H1 (cell line): ENCODE results near the gene PRPF31. TPM values are rescaled to one million over a fixed set of nuclear protein-coding genes. Genes with fewer than 3 reads are reported as not detected.

ENCODE experiments used
- BRCA1 ChIP-seq: IDR thresholded peaks from 2 replicates; pipeline ENCODE4 v1.6.1; 2012; ENCODE audit warnings: low read depth, low read length, improper control_type of control experiment
- CEBPB ChIP-seq: IDR thresholded peaks from 2 replicates; pipeline ENCODE4 v1.6.1; 2012; ENCODE audit warnings: low read depth, low read length
- CHD2 ChIP-seq: IDR thresholded peaks from 2 replicates; pipeline ENCODE4 v1.6.1; 2012; ENCODE audit warnings: low read length, improper control_type of control experiment
- CREB1 ChIP-seq: IDR thresholded peaks from 2 replicates; pipeline ENCODE4 v1.6.1; 2012; ENCODE audit warnings: inconsistent platforms
- CTCF ChIP-seq, 3 experiments: IDR thresholded peaks; 1 replicate in 2 of 3; 2 replicates in 1 of 3; pipeline versions ENCODE4 v1.5.1 to v1.6.1; 2011; ENCODE audit warnings: low read length in 3 of 3, mild to moderate bottlenecking in 3 of 3, inconsistent platforms in 2 of 3, low read depth in 1 of 3, moderate library complexity in 1 of 3; ENCODE audit not compliant: insufficient read depth in 1 of 3; ENCODE audit errors: control extremely low read depth in 1 of 3
- GABPA ChIP-seq: IDR thresholded peaks from 2 replicates; pipeline ENCODE4 v1.6.1; 2011; ENCODE audit warnings: mild to moderate bottlenecking, low read length, moderate library complexity, borderline replicate concordance; ENCODE audit not compliant: insufficient read depth
- JUN ChIP-seq: IDR thresholded peaks from 2 replicates; pipeline ENCODE4 v1.6.1; 2011; ENCODE audit warnings: low read depth, mild to moderate bottlenecking, improper control_type of control experiment, low read length
- JUND ChIP-seq: IDR thresholded peaks from 2 replicates; pipeline ENCODE4 v1.6.1; 2011; ENCODE audit warnings: mild to moderate bottlenecking, improper control_type of control experiment, low read length
- NRF1 ChIP-seq: IDR thresholded peaks from 2 replicates; pipeline ENCODE4 v1.6.1; 2011; ENCODE audit warnings: mild to moderate bottlenecking, low read depth, low read length, improper control_type of control experiment
- PHF8 ChIP-seq: fragments of 200-600 bp; sonication (generic); conservative IDR thresholded peaks from 2 replicates; pipeline ENCODE4 v1.7.1; 2012; ENCODE audit warnings: low read depth, mild to moderate bottlenecking, inconsistent platforms, low read length, moderate library complexity
- POLR2A ChIP-seq, 2 experiments: IDR thresholded peaks; 1 replicate in 1 of 2; 2 replicates in 1 of 2; pipeline ENCODE4 v1.6.1; 2011; ENCODE audit warnings: low read depth in 2 of 2, low read length in 2 of 2, mild to moderate bottlenecking in 2 of 2; ENCODE audit errors: control extremely low read depth in 1 of 2
- SP1 ChIP-seq: IDR thresholded peaks from 2 replicates; pipeline ENCODE4 v1.6.1; 2011; ENCODE audit warnings: low read depth, low read length
- SRF ChIP-seq: IDR thresholded peaks from 2 replicates; pipeline ENCODE4 v1.6.1; 2011; ENCODE audit warnings: mild to moderate bottlenecking, low read depth, low read length, moderate library complexity
- TAF1 ChIP-seq: IDR thresholded peaks from 2 replicates; pipeline ENCODE4 v1.6.1; 2011; ENCODE audit warnings: mild to moderate bottlenecking, low read depth, low read length
- TAF7 ChIP-seq: optimal IDR thresholded peaks from 2 replicates; pipeline ENCODE3; 2011; ENCODE audit warnings: low read depth, mild to moderate bottlenecking, inconsistent platforms, low read length, moderate library complexity, borderline replicate concordance
- polyA plus RNA-seq, 7 experiments: library from polyadenylated mRNA; depleted of rRNA in 3 of 7; stranded (reverse) in 5 of 7; unstranded in 2 of 7; fragments of >200 nt in 5 of 7; fragments of 200-250 nt in 2 of 7; gene quantifications; 1 replicate in 5 of 7; 2 replicates in 1 of 7; 4 replicates in 1 of 7; pipeline versions ENCODE4 v1.2.1 to v1.2.3, GENCODE V29; 2011 to 2013; ENCODE audit warnings: missing spikeins in 2 of 7, mixed read lengths in 2 of 7
- total RNA-seq: library from RNA; stranded (reverse); fragmentation: NEBNext Ultra II Directional; extraction: Animal tissue kit (Norgen Biotek cat#: 25700); gene quantifications from 2 replicates; pipeline ENCODE4 v1.2.1, GENCODE V29; 2021
- TF ChIP-seq, protein P1 (sequence below): IDR thresholded peaks from 2 replicates; pipeline ENCODE4 v1.6.1; 2012; ENCODE audit warnings: low read length, inconsistent platforms

Gene PRPF31
- total and polyA plus RNA-seq, 2 of the 8 experiments (the other 6 are each of a cell fraction or from before 2014, with no cell fraction given) = 51.1 to 97.4 TPM

DNA sequence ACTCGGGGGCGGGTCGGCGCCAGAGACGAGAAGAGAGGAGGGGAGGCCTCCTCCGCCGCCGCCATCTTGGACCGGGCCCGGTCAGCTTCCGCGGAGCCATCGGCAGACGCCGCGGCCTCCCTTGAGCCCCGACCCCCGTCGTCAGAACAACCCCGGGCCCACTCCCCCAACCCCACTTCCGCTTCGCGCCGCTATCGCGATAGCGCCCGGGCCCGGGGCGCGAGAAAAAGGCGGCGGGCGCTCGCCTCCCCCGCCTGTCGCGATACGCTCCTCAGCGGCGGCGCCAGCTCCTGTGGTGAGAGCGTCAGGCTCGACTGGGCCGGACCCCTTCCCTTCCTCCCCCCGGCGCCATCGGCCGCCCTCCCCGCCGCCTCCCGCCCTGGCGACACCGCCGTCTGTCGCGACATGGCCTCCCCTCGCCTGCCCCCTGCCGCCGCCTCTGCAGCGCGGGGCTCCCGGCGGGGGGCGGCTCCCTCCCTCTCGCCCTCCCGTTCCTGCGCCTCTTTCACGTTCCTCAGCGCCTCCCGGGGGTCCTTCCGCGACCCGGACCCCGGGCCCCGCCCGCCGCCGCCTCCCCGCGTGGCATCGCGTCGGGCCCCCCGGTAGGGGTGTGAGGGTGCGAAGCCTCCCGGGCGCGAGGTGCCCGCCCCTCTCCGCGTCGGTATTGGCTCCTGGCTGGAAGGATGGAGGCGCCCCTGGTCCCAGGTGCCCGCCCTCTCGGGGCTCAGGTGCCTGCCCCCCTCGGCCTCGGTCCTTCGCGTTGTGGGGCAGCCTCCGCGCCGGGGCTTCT is 22.3 kb downstream of the PRPF31 start, which contains the start of gene CNOT3 (continued):
- TF ChIP-seq PHF8 = peak; percentile 95
- 0 out of 2 replicates have a peak, but pooled peaks have one; percentile 27 for TF ChIP-seq JUND
- no peak for TF ChIP-seq GABPA
- TF ChIP-seq SP1 = no peak
- no peak for TF ChIP-seq JUN
- no peak for TF ChIP-seq SRF
- TF ChIP-seq POLR2A (IDR thresholded peaks at IDR 0.05; ENCODE audit: control extremely low read depth in 1 of 2, low read depth in 2 of 2, low read length in 2 of 2) = peak; percentile 89
- no peak for TF ChIP-seq NRF1
- TF ChIP-seq CHD2 = no peak
- TF ChIP-seq BRCA1 = no peak
- peak in 1 of 3 experiments; percentile 26; a peak in 1 of 4 replicates for TF ChIP-seq CTCF (IDR thresholded peaks at IDR 0.05; ENCODE audit: control extremely low read depth in 1 of 3, insufficient read depth in 1 of 3, low read depth in 1 of 3, low read length in 3 of 3)
- TF ChIP-seq CEBPB = no peak
- TF ChIP-seq, protein P1, sequence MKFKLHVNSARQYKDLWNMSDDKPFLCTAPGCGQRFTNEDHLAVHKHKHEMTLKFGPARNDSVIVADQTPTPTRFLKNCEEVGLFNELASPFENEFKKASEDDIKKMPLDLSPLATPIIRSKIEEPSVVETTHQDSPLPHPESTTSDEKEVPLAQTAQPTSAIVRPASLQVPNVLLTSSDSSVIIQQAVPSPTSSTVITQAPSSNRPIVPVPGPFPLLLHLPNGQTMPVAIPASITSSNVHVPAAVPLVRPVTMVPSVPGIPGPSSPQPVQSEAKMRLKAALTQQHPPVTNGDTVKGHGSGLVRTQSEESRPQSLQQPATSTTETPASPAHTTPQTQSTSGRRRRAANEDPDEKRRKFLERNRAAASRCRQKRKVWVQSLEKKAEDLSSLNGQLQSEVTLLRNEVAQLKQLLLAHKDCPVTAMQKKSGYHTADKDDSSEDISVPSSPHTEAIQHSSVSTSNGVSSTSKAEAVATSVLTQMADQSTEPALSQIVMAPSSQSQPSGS = no peak
- TF ChIP-seq TAF7 = peak; percentile 65
- TF ChIP-seq CREB1 = no peak
- TF ChIP-seq TAF1 = peak; percentile 90
